Neural cell (in vitro differentiated cells): ENCODE measurements around the gene KIF5C. TPM values are rescaled to one million over a fixed set of nuclear protein-coding genes. Genes with fewer than 3 reads are reported as not detected.

ENCODE experiments used
- H2AFZ ChIP-seq: fragments of 200-600, 300-800 bp; sonication (generic), shearing (Covaris generic); 2 replicates; pipeline ENCODE4 v1.6.0; 2014; ENCODE audit warnings: low read depth, mild to moderate bottlenecking, antibody characterized with exemption, low read length, moderate library complexity
- H3F3A ChIP-seq: fragments of 200-600 bp; shearing (Covaris generic); 2 replicates; pipeline ENCODE4 v1.6.1; 2016; ENCODE audit warnings: mild to moderate bottlenecking, moderate library complexity, mixed read lengths, antibody characterized with exemption, low read length; ENCODE audit not compliant: insufficient read depth, poor library complexity, severe bottlenecking
- H3K27ac ChIP-seq: fragments of 200-600, 300-800 bp; sonication (generic), shearing (Covaris generic); 2 replicates; pipeline ENCODE4 v1.5.1; 2014; ENCODE audit warnings: mild to moderate bottlenecking, low read length, moderate library complexity
- H3K27me3 ChIP-seq: fragments of 300-800, 200-600 bp; sonication (generic), shearing (Covaris generic); 2 replicates; pipeline ENCODE4 v1.6.0; 2014; ENCODE audit warnings: mild to moderate bottlenecking, low read depth, low read length, moderate library complexity; ENCODE audit not compliant: insufficient read depth
- H3K36me3 ChIP-seq: fragments of 300-800, 200-600 bp; sonication (generic), shearing (Covaris generic); 2 replicates; pipeline ENCODE4 v1.5.1; 2014; ENCODE audit warnings: mild to moderate bottlenecking, antibody characterized with exemption, low read length, moderate library complexity; ENCODE audit not compliant: insufficient read depth
- H3K4me2 ChIP-seq: fragments of 300-800, 200-600 bp; sonication (generic), shearing (Covaris generic); 2 replicates; pipeline ENCODE4 v1.6.0; 2014; ENCODE audit warnings: mild to moderate bottlenecking, low read length
- H3K4me3 ChIP-seq: fragments of 300-800, 200-600 bp; sonication (generic), shearing (Covaris generic); 2 replicates; pipeline ENCODE4 v1.5.1; 2014; ENCODE audit warnings: mild to moderate bottlenecking, low read length, moderate library complexity
- H3K79me2 ChIP-seq: fragments of 200-600 bp; shearing (Covaris generic); replicated peaks from 2 replicates; pipeline ENCODE4 v1.6.0; 2014; ENCODE audit warnings: mild to moderate bottlenecking, low read length, moderate library complexity; ENCODE audit not compliant: insufficient read depth
- H3K9ac ChIP-seq: fragments of 300-800, 200-600 bp; sonication (generic), shearing (Covaris generic); 2 replicates; pipeline ENCODE4 v1.6.1; 2016; ENCODE audit warnings: mild to moderate bottlenecking, low read length, mixed read lengths
- H3K9me2 ChIP-seq: fragments of 200-600 bp; shearing (Covaris generic); 2 replicates; pipeline ENCODE4 v1.6.1; 2016; ENCODE audit warnings: mild to moderate bottlenecking, low read length, mixed read lengths; ENCODE audit not compliant: insufficient read depth
- H3K9me3 ChIP-seq: fragments of 200-600, 300-800 bp; sonication (generic), shearing (Covaris generic); 2 replicates; pipeline ENCODE4 v1.6.1; 2016; ENCODE audit warnings: mild to moderate bottlenecking, mixed run types, low read length, moderate library complexity, mixed read lengths
- H4K20me1 ChIP-seq: fragments of 200-600 bp; shearing (Covaris generic); 2 replicates; pipeline ENCODE4 v1.6.1; 2016; ENCODE audit warnings: mild to moderate bottlenecking, mixed run types; ENCODE audit not compliant: insufficient read depth
- CTCF ChIP-seq: fragments of 450-650 bp; IDR thresholded peaks from 2 replicates; pipeline ENCODE4 v1.5.1; 2014; ENCODE audit warnings: antibody characterized with exemption, mild to moderate bottlenecking, moderate library complexity; ENCODE audit not compliant: poor library complexity, severe bottlenecking
- EP300 ChIP-seq: fragments of 450-650 bp; conservative IDR thresholded peaks from 2 replicates; pipeline ENCODE4 v1.6.1; 2014; ENCODE audit warnings: antibody characterized with exemption, mild to moderate bottlenecking, moderate library complexity; ENCODE audit not compliant: poor library complexity, severe bottlenecking
- EZH2 ChIP-seq: fragments of 200-600, 300-800 bp; shearing (Covaris generic), sonication (generic); IDR thresholded peaks from 2 replicates; pipeline ENCODE4 v1.6.1; 2014; ENCODE audit warnings: antibody characterized with exemption, low read length, borderline replicate concordance, mild to moderate bottlenecking; ENCODE audit not compliant: insufficient read depth, poor library complexity, severe bottlenecking
- MXI1 ChIP-seq: fragments of 450-650 bp; conservative IDR thresholded peaks from 2 replicates; pipeline ENCODE4 v1.6.1; 2014; ENCODE audit warnings: antibody characterized with exemption, mild to moderate bottlenecking; ENCODE audit not compliant: poor library complexity, severe bottlenecking
- POLR2AphosphoS5 ChIP-seq: IDR thresholded peaks from 2 replicates; pipeline ENCODE4 v1.6.1; 2012
- RAD21 ChIP-seq: fragments of 450-650 bp; conservative IDR thresholded peaks from 2 replicates; pipeline ENCODE4 v1.6.1; 2014; ENCODE audit warnings: antibody characterized with exemption, mild to moderate bottlenecking, moderate library complexity
- REST ChIP-seq: IDR thresholded peaks from 2 replicates; pipeline ENCODE4 v1.6.1; 2012; ENCODE audit warnings: borderline replicate concordance
- SMC3 ChIP-seq: fragments of 450-650 bp; conservative IDR thresholded peaks from 2 replicates; pipeline ENCODE4 v1.6.1; 2014; ENCODE audit warnings: antibody characterized with exemption, mild to moderate bottlenecking, moderate library complexity; ENCODE audit not compliant: poor library complexity
- TAF1 ChIP-seq: IDR thresholded peaks from 2 replicates; pipeline ENCODE4 v1.6.1; 2012; ENCODE audit warnings: low read depth
- polyA plus RNA-seq: library from polyadenylated mRNA; depleted of rRNA; stranded (reverse); fragments of >200 nt; gene quantifications from 2 replicates; pipeline ENCODE4 v1.2.3, GENCODE V29; 2014

Gene KIF5C
- polyA plus RNA-seq, 1 donor from 2014 or later: 527 TPM

- Histone ChIP-seq H3K9ac (no peak overlapping the region), H3K4me3 (no peak overlapping the region), H4K20me1 (no peaks in the 10 kb centered on the region), H3K79me2 (no peaks in the 10 kb centered on the region), H3K36me3 (peaks cover 24% of the 10 kb centered on the region), H3F3A (no peaks in the 10 kb centered on the region), H3K27me3 (no peaks in the 10 kb centered on the region), H3K9me3 (no peaks in the 10 kb centered on the region), H3K4me2 (no peak overlapping the region), H3K9me2 (no peaks in the 10 kb centered on the region), H2AFZ (no peak overlapping the region), H3K27ac (no peak overlapping the region)
- TF ChIP-seq TAF1 (no peak), POLR2AphosphoS5 (no peak), EP300 (no peak), MXI1 (no peak), RAD21 (no peak), CTCF (no peak), EZH2 (no peak), SMC3 (no peak), REST (no peak)
These were observed 82.0 kb downstream of the KIF5C start for GRCh38 chr2:148957023-148957422.

GRCh38 chr2:148959745-148960144 is 84.7 kb downstream of the KIF5C start:
- no peak for TF ChIP-seq SMC3
- no peak for TF ChIP-seq RAD21
- no peak for TF ChIP-seq EZH2
- TF ChIP-seq MXI1: no peak
- TF ChIP-seq POLR2AphosphoS5: no peak
- TF ChIP-seq REST: no peak
- no peak for TF ChIP-seq TAF1
- TF ChIP-seq CTCF: no peak
- TF ChIP-seq EP300: no peak
- H3K27ac ChIP-seq: no peak overlapping the region
- no peaks in the 10 kb centered on the region for H3K79me2 ChIP-seq
- no peaks in the 10 kb centered on the region for H3K9me3 ChIP-seq
- no peaks in the 10 kb centered on the region for H4K20me1 ChIP-seq
- no peak overlapping the region for H2AFZ ChIP-seq
- H3K9ac ChIP-seq: no peak overlapping the region
- H3K4me3 ChIP-seq: no peak overlapping the region
- no peaks in the 10 kb centered on the region for H3K27me3 ChIP-seq
- H3K4me2 ChIP-seq: no peak overlapping the region
- H3K9me2 ChIP-seq: no peaks in the 10 kb centered on the region
- H3F3A ChIP-seq: no peaks in the 10 kb centered on the region
- peaks cover 13% of the 10 kb centered on the region for H3K36me3 ChIP-seq
